Spleen (tissue), 11 donors: ENCODE results near the gene EYS. TPM values are rescaled to one million over a fixed set of nuclear protein-coding genes. Genes with fewer than 3 reads are reported as not detected.

ENCODE experiments used
- DNase-seq: peaks from one replicate; pipeline ENCODE4 v3.0.0-alpha.2; 2020
- H3K27ac ChIP-seq, 8 donors: fragments of 200-600 bp; sonication (generic) in 7 of 8; 1 replicate in 4 of 8; 2 replicates in 4 of 8; pipeline versions ENCODE4 v1.5.0 to v1.8.0; 2016 to 2021; ENCODE audit warnings: inconsistent platforms in 4 of 8, mild to moderate bottlenecking in 4 of 8, moderate library complexity in 1 of 8
- H3K27me3 ChIP-seq, 7 donors: fragments of 200-600 bp; sonication (generic) in 6 of 7; replicated peaks in 1 of 7; 1 replicate in 4 of 7; 2 replicates in 3 of 7; pipeline versions ENCODE4 v1.5.0 to v1.8.0; 2016 to 2021; ENCODE audit warnings: inconsistent platforms in 3 of 7, mild to moderate bottlenecking in 1 of 7
- H3K36me3 ChIP-seq, 6 donors: fragments of 200-600 bp; sonication (generic) in 5 of 6; 1 replicate in 4 of 6; 2 replicates in 2 of 6; pipeline versions ENCODE4 v1.5.0 to v1.8.0; 2016 to 2021; ENCODE audit warnings: inconsistent platforms in 2 of 6
- H3K4me1 ChIP-seq, 6 donors: fragments of 200-600 bp; sonication (generic) in 5 of 6; 1 replicate in 3 of 6; 2 replicates in 3 of 6; pipeline versions ENCODE4 v1.5.0 to v1.8.0; 2016 to 2021; ENCODE audit warnings: inconsistent platforms in 3 of 6
- H3K4me3 ChIP-seq, 8 donors: fragments of 200-600 bp; sonication (generic) in 7 of 8; 1 replicate in 4 of 8; 2 replicates in 4 of 8; pipeline versions ENCODE4 v1.5.0 to v1.8.0; 2016 to 2021; ENCODE audit warnings: inconsistent platforms in 4 of 8, mild to moderate bottlenecking in 4 of 8, moderate library complexity in 2 of 8
- H3K9me3 ChIP-seq, 8 donors: fragments of 200-600 bp; sonication (generic) in 7 of 8; 1 replicate in 4 of 8; 2 replicates in 4 of 8; pipeline versions ENCODE4 v1.5.0 to v1.8.0; 2016 to 2021; ENCODE audit warnings: inconsistent platforms in 4 of 8
- POLR2A ChIP-seq, 3 donors: fragments of 450-650 bp; IDR thresholded peaks; one replicate each; pipeline ENCODE4 v1.5.1; 2017; ENCODE audit warnings: antibody characterized with exemption in 3 of 3, mild to moderate bottlenecking in 1 of 3
- POLR2AphosphoS5 ChIP-seq, 3 donors: sonication (generic); formaldehyde crosslinking; IDR thresholded peaks; one replicate each; pipeline ENCODE4 v1.5.1; 2017; ENCODE audit warnings: antibody characterized with exemption in 3 of 3
- WGBS, 5 donors: extraction: QIAGEN DNeasy Blood & Tissue Kit in 3 of 5; methylation state at CpG; one replicate each; pipeline versions ENCODE4 v1.1.5 to v1.1.7; 2013 to 2018; 5-methylcytosine and 5-hydroxymethylcytosine counted together
- intact Hi-C: fragments of 100-400 bp; cut with DNase I; formaldehyde crosslinking; loops from one replicate; pipeline ENCODE4 v1.15.0; 2023; ENCODE audit warnings: low total_unique reads
- polyA plus RNA-seq, 3 donors: library from polyadenylated mRNA; stranded (reverse); fragments of 200-250 nt; gene quantifications; one replicate each; pipeline ENCODE4 v1.2.1, GENCODE V29; 2013
- total RNA-seq, 7 donors: library from RNA; depleted of rRNA in 3 of 7; stranded (reverse); fragments of >200 nt in 3 of 7; fragmentation: NEBNext Ultra II Directional in 4 of 7; extraction: Animal tissue kit (Norgen Biotek cat#: 25700) in 4 of 7; gene quantifications; one replicate each; pipeline versions ENCODE4 v1.1.0 to v1.2.1, GENCODE V29; 2016 to 2021
- TF ChIP-seq, protein P1 (sequence below), 11 experiments: fragments of 200-600 bp in 7 of 11; fragments of 450-650 bp in 4 of 11; sonication (generic) in 4 of 11; IDR thresholded peaks in 8 of 11; conservative IDR thresholded peaks in 3 of 11; 1 replicate in 7 of 11; 2 replicates in 4 of 11; pipeline versions ENCODE4 v1.4.0 to v1.8.0; 2016 to 2021; ENCODE audit warnings: antibody characterized with exemption in 11 of 11, inconsistent platforms in 4 of 11, mild to moderate bottlenecking in 1 of 11
- donor health status: healthy with polysubstance abuse.
- donor health status: DM: no; HTN: no; CAD: no; lungs with moderate emphysema.
- donor health status: DM: no; HTN: no; CAD: no.
- donor health status: Bipolar disorder and iron deficiency.
- donor health status: healthy.
- donor health status: DM: no; HTN: no; CAD: no.
- donor health status: DM: yes; HTN: yes; CAD: no.

The EYS gene
- total and polyA plus RNA-seq, 10 donors: under 0.01 to 0.72 (median 0.28) TPM; not detected in 5

DNA sequence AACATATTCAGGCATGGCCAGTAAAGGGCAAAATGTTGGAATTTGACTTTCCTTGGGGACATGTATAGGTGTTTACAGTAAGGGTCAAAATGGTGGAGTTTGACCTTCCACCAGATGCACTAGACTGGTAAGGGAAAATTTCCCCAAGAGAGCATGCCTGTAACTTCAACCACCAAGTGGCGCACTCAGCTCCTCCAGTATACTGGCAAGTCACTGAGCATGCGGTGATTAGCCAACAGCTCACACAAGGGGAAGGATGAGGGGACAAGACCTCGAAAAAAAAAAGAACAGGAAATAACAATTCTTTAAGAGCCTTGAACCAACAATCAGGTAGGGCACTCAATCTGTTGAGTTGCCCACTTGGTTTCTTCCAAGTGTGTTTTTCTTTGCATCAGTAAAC, 140.9 kb downstream of the EYS start:
- no peak overlapping the region for H3K4me3 ChIP-seq
- DNase-seq: no peak
- no peaks in the 10 kb centered on the region for H3K4me1 ChIP-seq
- H3K27me3 ChIP-seq: no peaks in the 10 kb centered on the region
- 42 to 84% (median 71%) methylated on average over 3 of the region's 3 CpGs for WGBS, 5 donors
- TF ChIP-seq, protein P1, sequence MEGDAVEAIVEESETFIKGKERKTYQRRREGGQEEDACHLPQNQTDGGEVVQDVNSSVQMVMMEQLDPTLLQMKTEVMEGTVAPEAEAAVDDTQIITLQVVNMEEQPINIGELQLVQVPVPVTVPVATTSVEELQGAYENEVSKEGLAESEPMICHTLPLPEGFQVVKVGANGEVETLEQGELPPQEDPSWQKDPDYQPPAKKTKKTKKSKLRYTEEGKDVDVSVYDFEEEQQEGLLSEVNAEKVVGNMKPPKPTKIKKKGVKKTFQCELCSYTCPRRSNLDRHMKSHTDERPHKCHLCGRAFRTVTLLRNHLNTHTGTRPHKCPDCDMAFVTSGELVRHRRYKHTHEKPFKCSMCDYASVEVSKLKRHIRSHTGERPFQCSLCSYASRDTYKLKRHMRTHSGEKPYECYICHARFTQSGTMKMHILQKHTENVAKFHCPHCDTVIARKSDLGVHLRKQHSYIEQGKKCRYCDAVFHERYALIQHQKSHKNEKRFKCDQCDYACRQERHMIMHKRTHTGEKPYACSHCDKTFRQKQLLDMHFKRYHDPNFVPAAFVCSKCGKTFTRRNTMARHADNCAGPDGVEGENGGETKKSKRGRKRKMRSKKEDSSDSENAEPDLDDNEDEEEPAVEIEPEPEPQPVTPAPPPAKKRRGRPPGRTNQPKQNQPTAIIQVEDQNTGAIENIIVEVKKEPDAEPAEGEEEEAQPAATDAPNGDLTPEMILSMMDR (IDR thresholded peaks at IDR 0.05 in 8 of 11, conservative IDR thresholded peaks at IDR 0.05 in 3 of 11): no peak
- no peak for TF ChIP-seq POLR2AphosphoS5 (IDR thresholded peaks at IDR 0.05)
- no peak for TF ChIP-seq POLR2A (IDR thresholded peaks at IDR 0.05)
- H3K36me3 ChIP-seq: no peaks in the 10 kb centered on the region
- H3K27ac ChIP-seq: no peak overlapping the region
- intact Hi-C loops: no loop called here
- peaks cover 0 to 20% (median 3%) of the 10 kb centered on the region in 8 donors for H3K9me3 ChIP-seq

- Histone ChIP-seq H3K27ac (no peak overlapping the region), H3K4me3 (no peak overlapping the region), H3K27me3 (no peaks in the 10 kb centered on the region), H3K36me3 (no peaks in the 10 kb centered on the region), H3K4me1 (no peaks in the 10 kb centered on the region), H3K9me3 (peaks cover 0 to 18% (median 3%) of the 10 kb centered on the region in 8 donors)
- intact Hi-C loops: no loop called here
- DNase-seq: no peak
- TF ChIP-seq POLR2A (IDR thresholded peaks at IDR 0.05) (no peak), POLR2AphosphoS5 (IDR thresholded peaks at IDR 0.05) (no peak)
- TF ChIP-seq, protein P1 (IDR thresholded peaks at IDR 0.05 in 8 of 11, conservative IDR thresholded peaks at IDR 0.05 in 3 of 11): no peak
- WGBS, 5 donors: 83 to 95% (median 88%) methylated on average over 2 to 6 of the region's 6 CpGs; no CpG with 5 or more reads in 1 of the 5 donors
These were observed 149.0 kb downstream of the EYS start for GRCh38 chr6:65558071-65558470.

DNA sequence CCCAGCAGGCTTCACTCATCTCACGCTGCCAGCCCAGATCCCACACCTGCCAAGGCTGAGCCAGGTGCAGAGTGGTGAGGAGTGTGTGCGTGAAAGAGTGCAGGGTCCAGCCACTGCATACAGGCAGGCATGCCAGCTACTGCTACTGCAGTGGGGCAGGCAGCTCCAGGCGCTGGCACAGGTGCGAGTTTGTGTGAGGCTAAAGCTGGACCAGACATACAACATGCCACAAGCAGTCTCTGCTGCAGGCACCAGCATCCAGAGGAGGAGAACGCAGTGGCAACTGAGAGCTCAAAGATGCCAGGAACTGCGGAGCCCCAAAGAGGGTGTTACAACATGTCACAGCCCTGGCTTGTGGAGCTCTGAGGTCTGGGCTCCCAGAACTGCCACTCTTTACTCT, 149.8 kb downstream of the EYS start:
- TF ChIP-seq POLR2AphosphoS5 (IDR thresholded peaks at IDR 0.05) (no peak), POLR2A (IDR thresholded peaks at IDR 0.05) (no peak)
- TF ChIP-seq, protein P1 (IDR thresholded peaks at IDR 0.05 in 8 of 11, conservative IDR thresholded peaks at IDR 0.05 in 3 of 11): no peak
- H3K27me3 ChIP-seq: no peaks in the 10 kb centered on the region
- H3K27ac ChIP-seq: no peak overlapping the region
- peaks cover 0 to 18% (median 3%) of the 10 kb centered on the region in 8 donors for H3K9me3 ChIP-seq
- intact Hi-C loops: no loop called here
- 77 to 89% (median 87%) methylated on average over 2 to 6 of the region's 6 CpGs for WGBS, 5 donors
- H3K4me1 ChIP-seq: no peaks in the 10 kb centered on the region
- no peak overlapping the region for H3K4me3 ChIP-seq
- no peaks in the 10 kb centered on the region for H3K36me3 ChIP-seq
- no peak for DNase-seq

- Histone ChIP-seq H3K4me3 (no peak overlapping the region), H3K36me3 (no peaks in the 10 kb centered on the region), H3K9me3 (peaks cover 0 to 5% (median 0%) of the 10 kb centered on the region in 8 donors), H3K27ac (no peak overlapping the region), H3K4me1 (no peaks in the 10 kb centered on the region), H3K27me3 (no peaks in the 10 kb centered on the region)
- WGBS, 5 donors: 25 to 57% (median 37%) methylated on average over 3 of the region's 3 CpGs
- no peak for DNase-seq
- TF ChIP-seq, protein P1 (IDR thresholded peaks at IDR 0.05 in 8 of 11, conservative IDR thresholded peaks at IDR 0.05 in 3 of 11): no peak
- no peak for TF ChIP-seq POLR2A (IDR thresholded peaks at IDR 0.05)
- no peak for TF ChIP-seq POLR2AphosphoS5 (IDR thresholded peaks at IDR 0.05)
- intact Hi-C loops: no loop called here
These were observed 160.1 kb downstream of the EYS start for GRCh38 chr6:65546894-65547293.
